ENCODE results near the gene ARHGAP1.

GRCh38 chr11:46728659-46729040 is 28.2 kb upstream of the ARHGAP1 start:
- TF ChIP-seq, protein P1, sequence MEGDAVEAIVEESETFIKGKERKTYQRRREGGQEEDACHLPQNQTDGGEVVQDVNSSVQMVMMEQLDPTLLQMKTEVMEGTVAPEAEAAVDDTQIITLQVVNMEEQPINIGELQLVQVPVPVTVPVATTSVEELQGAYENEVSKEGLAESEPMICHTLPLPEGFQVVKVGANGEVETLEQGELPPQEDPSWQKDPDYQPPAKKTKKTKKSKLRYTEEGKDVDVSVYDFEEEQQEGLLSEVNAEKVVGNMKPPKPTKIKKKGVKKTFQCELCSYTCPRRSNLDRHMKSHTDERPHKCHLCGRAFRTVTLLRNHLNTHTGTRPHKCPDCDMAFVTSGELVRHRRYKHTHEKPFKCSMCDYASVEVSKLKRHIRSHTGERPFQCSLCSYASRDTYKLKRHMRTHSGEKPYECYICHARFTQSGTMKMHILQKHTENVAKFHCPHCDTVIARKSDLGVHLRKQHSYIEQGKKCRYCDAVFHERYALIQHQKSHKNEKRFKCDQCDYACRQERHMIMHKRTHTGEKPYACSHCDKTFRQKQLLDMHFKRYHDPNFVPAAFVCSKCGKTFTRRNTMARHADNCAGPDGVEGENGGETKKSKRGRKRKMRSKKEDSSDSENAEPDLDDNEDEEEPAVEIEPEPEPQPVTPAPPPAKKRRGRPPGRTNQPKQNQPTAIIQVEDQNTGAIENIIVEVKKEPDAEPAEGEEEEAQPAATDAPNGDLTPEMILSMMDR (IDR thresholded peaks at IDR 0.05) = no peak
- no peak for TF ChIP-seq POLR2A (IDR thresholded peaks at IDR 0.05)
